ENCODE results near the gene LIPF.

- no peak for TF ChIP-seq EZH2 (IDR thresholded peaks at IDR 0.05; ENCODE audit: low read depth)
- TF ChIP-seq CTCF (conservative IDR thresholded peaks at IDR 0.05), result no peak
These were observed 21.3 kb upstream of the LIPF start for GRCh38 chr10:88642963-88643362.

Measured in PC-9 (cell line).